HepG2 (cell line): ENCODE measurements around the gene TAF1C. TPM values are rescaled to one million over a fixed set of nuclear protein-coding genes. Genes with fewer than 3 reads are reported as not detected.

Experiments used
- ATAC-seq: fragments of 200-7000 bp; cut with Tn5 transposase; 3 replicates; pipeline ENCODE4 v1.9.1; 2020; ENCODE audit warnings: mild to moderate bottlenecking, moderate library complexity
- BruUV-seq: library from RNA; stranded (reverse); fragments of 400-500 nt; replicated peaks from 2 replicates; lab custom pipeline; 2021; lab: Mats Ljungman, UMichigan
- CTCF ChIA-PET: fragments of 300-600 bp; formaldehyde crosslinking; extraction: SDS; loops from one replicate; lab custom pipeline; 2021; ENCODE audit warnings: low total read pairs, inconsistent platforms, low intra/inter-chr PET ratio; lab: Yijun Ruan, JAX
- POLR2A ChIA-PET: fragments of 350-600 bp; sonication (Branson Sonifier 250); formaldehyde crosslinking; loops from one replicate; lab custom pipeline; 2020; ENCODE audit warnings: antibody characterized with exemption, inconsistent platforms; lab: Yijun Ruan, JAX
- DNase-seq: peaks from one replicate; pipeline ENCODE4 v3.0.0-alpha.2; 2015; ENCODE audit warnings: low spot score
- FAIRE-seq: peaks from 3 replicates; lab custom pipeline; 2011; peaks lifted over from hg19 to GRCh38; lab: Jason Lieb, UNC
- H2AFZ ChIP-seq: one replicate; pipeline ENCODE4 v1.6.1; 2011; ENCODE audit warnings: low read length, inconsistent platforms
- H3K27ac ChIP-seq: fragments of 300-600 bp; 3 replicates; pipeline ENCODE4 v1.8.0; 2011; ENCODE audit warnings: mixed run types, mild to moderate bottlenecking, mixed read lengths, low read length, inconsistent platforms; ENCODE audit not compliant: insufficient read depth; ENCODE audit errors: extremely low read length
- H3K27me3 ChIP-seq, 2 experiments: fragments of 200-600 bp in 1 of 2; 2 replicates in 1 of 2; 3 replicates in 1 of 2; pipeline versions ENCODE4 v1.6.0 to v1.8.0; 2011; ENCODE audit warnings: low read length in 2 of 2, mild to moderate bottlenecking in 2 of 2, moderate library complexity in 2 of 2, inconsistent platforms in 1 of 2; ENCODE audit not compliant: insufficient read depth in 2 of 2, control insufficient read depth in 1 of 2
- H3K36me3 ChIP-seq, 2 experiments: fragments of 200-600 bp in 1 of 2; replicated peaks in 1 of 2; 2 replicates in 1 of 2; 3 replicates in 1 of 2; pipeline versions ENCODE4 v1.5.1 to v1.8.0; 2011; ENCODE audit warnings: low read length in 2 of 2, inconsistent platforms in 1 of 2; ENCODE audit not compliant: insufficient read depth in 2 of 2, control insufficient read depth in 1 of 2
- H3K4me1 ChIP-seq: 2 replicates; pipeline ENCODE4 v1.5.1; 2012; ENCODE audit warnings: low read length, inconsistent platforms; ENCODE audit not compliant: insufficient read depth
- H3K4me2 ChIP-seq: 2 replicates; pipeline ENCODE4 v1.6.0; 2011; ENCODE audit warnings: low read depth, low read length, inconsistent platforms
- H3K4me3 ChIP-seq, 3 experiments: fragments of 200-600 bp in 1 of 3; sonication (generic), shearing (Covaris generic) in 1 of 3; replicated peaks in 1 of 3; 2 replicates each; pipeline ENCODE4 v1.5.1; 2011 to 2016; ENCODE audit warnings: low read length in 3 of 3, inconsistent platforms in 2 of 3, low read depth in 2 of 3, mild to moderate bottlenecking in 2 of 3, control low read depth in 1 of 3, mixed read lengths in 1 of 3; ENCODE audit not compliant: insufficient read depth in 1 of 3
- H3K79me2 ChIP-seq: one replicate; pipeline ENCODE4 v1.6.1; 2011; ENCODE audit warnings: low read length, inconsistent platforms; ENCODE audit not compliant: insufficient read depth
- H3K9ac ChIP-seq: 2 replicates; pipeline ENCODE4 v1.6.0; 2011; ENCODE audit warnings: mild to moderate bottlenecking, low read depth, low read length, inconsistent platforms; ENCODE audit not compliant: insufficient read depth
- H3K9me3 ChIP-seq: 2 replicates; pipeline ENCODE4 v1.5.1; 2012; ENCODE audit warnings: mild to moderate bottlenecking, low read length
- H4K20me1 ChIP-seq: 2 replicates; pipeline ENCODE4 v1.6.0; 2011; ENCODE audit warnings: inconsistent platforms, mild to moderate bottlenecking, low read length, moderate library complexity; ENCODE audit not compliant: insufficient read depth
- ATF3 ChIP-seq: sonication (generic); formaldehyde crosslinking; IDR thresholded peaks from 2 replicates; pipeline ENCODE4 v1.4.0; 2020; ENCODE audit warnings: missing genetic modification reagents
- HNRNPK ChIP-seq: fragments of 200-400 bp; formaldehyde crosslinking; IDR thresholded peaks from 2 replicates; pipeline ENCODE4 v1.6.1; 2018; ENCODE audit warnings: low read length, low read depth, moderate library complexity, mild to moderate bottlenecking; ENCODE audit not compliant: poor library complexity, severe bottlenecking
- KLF9 ChIP-seq: IDR thresholded peaks from 2 replicates; pipeline ENCODE4 v1.6.1; 2016; ENCODE audit warnings: low read depth
- PCBP1 ChIP-seq: fragments of 200-400 bp; formaldehyde crosslinking; IDR thresholded peaks from 2 replicates; pipeline ENCODE4 v1.6.1; 2017; ENCODE audit warnings: mild to moderate bottlenecking, low read depth, low read length, borderline replicate concordance
- PCBP2 ChIP-seq: fragments of 200-400 bp; formaldehyde crosslinking; optimal IDR thresholded peaks from 2 replicates; pipeline ENCODE3; 2018; ENCODE audit warnings: low read length, low read depth; ENCODE audit not compliant: poor library complexity, severe bottlenecking
- PITX1 ChIP-seq: sonication (generic); formaldehyde crosslinking; IDR thresholded peaks from 2 replicates; pipeline ENCODE4 v1.5.1; 2020; ENCODE audit warnings: mild to moderate bottlenecking, missing genetic modification reagents
- POGK ChIP-seq: sonication (generic); formaldehyde crosslinking; conservative IDR thresholded peaks from 2 replicates; pipeline ENCODE4 v1.8.0; 2022; ENCODE audit warnings: mild to moderate bottlenecking, moderate library complexity, missing genetic modification reagents
- ZNF362 ChIP-seq: sonication (generic); formaldehyde crosslinking; IDR thresholded peaks from 2 replicates; pipeline ENCODE4 v1.4.0; 2020; ENCODE audit warnings: missing genetic modification reagents, mild to moderate bottlenecking, borderline replicate concordance
- WGBS: methylation state at CpG from one replicate; pipeline ENCODE4 v1.1.6; 2017; ENCODE audit warnings: low lambda C conversion rate; 5-methylcytosine and 5-hydroxymethylcytosine counted together
- in situ Hi-C: cut with HindIII; loops from 2 replicates; pipeline ENCODE4 v1.10.0; 2017; ENCODE audit warnings: low pct_unique_long_range_greater_than_20kb; ENCODE audit not compliant: extremely low pct_ligation_motif_present
- intact Hi-C: fragments of 100-400 bp; cut with micrococcal nuclease; formaldehyde crosslinking; loops from one replicate; pipeline ENCODE4 v1.10.0; 2022; ENCODE audit not compliant: unreplicated experiment
- polyA plus RNA-seq, 8 experiments: library from polyadenylated mRNA; depleted of rRNA in 3 of 8; stranded (reverse) in 7 of 8; unstranded in 1 of 8; fragments of >200 nt; fragmentation: Illumina TruSeq in 4 of 8; extraction: Trizol in 4 of 8; gene quantifications; 2 replicates each; pipeline versions ENCODE4 v1.2.1 to v1.2.3, GENCODE V29; 2011 to 2016; ENCODE audit warnings: low read depth in 4 of 8, missing spikeins in 1 of 8, mixed read lengths in 1 of 8; ENCODE audit not compliant: insufficient read depth in 1 of 8
- total RNA-seq, 5 experiments: library from RNA; depleted of rRNA; stranded (reverse); fragments of >200 nt; fragmentation: Illumina TruSeq; extraction: Trizol; gene quantifications; 2 replicates each; pipeline ENCODE4 v1.2.3, GENCODE V29; 2016; ENCODE audit warnings: low read depth in 1 of 5

The TAF1C gene
- total and polyA plus RNA-seq, 2 of the 13 experiments (the other 11 are each of a cell fraction or from before 2014, with no cell fraction given): 15.6 to 20.8 TPM

- Histone ChIP-seq H2AFZ (no peak overlapping the region), H3K27ac (no peak overlapping the region), H3K79me2 (peaks cover 40% of the 10 kb centered on the region), H3K9ac (peak overlapping the region; percentile 77), H3K4me3 (peak overlapping the region; percentile 90 to 100 (median 92)), H3K27me3 (peaks cover 2 to 10% of the 10 kb centered on the region in 2 experiments), H3K9me3 (no peaks in the 10 kb centered on the region), H3K4me1 (peaks cover 52% of the 10 kb centered on the region), H4K20me1 (peaks cover 3% of the 10 kb centered on the region; the same call in 1 of the 2 replicates)
- POLR2A ChIA-PET: interaction anchor here (1.0 kb wide), 1 partner anchor 27 kb away, joined by 7 read pairs; the partner anchor contains the start of gene MBTPS1
- 38% methylated on average over 13 of the region's 13 CpGs for WGBS
- no peak for ATAC-seq
- CTCF ChIA-PET: interaction anchor here (1.8 kb wide), 1 partner anchor 31 kb away, joined by 6 read pairs; no protein-coding TSS in a partner anchor
- no peak for FAIRE-seq
- in situ Hi-C loops (no loop called here), intact Hi-C loops (loop anchor here (1.0 to 2.0 kb wide), 2 partner anchors 31 to 44 kb away; partner anchors contain the start of gene TAF1C)
- DNase-seq: no peak
- TF ChIP-seq PCBP1: 0 out of 2 replicates have a peak, but pooled peaks have one; percentile 54
- TF ChIP-seq PCBP2: peak; percentile 58
- no peak for TF ChIP-seq ATF3 (CRISPR knock-in tag)
- TF ChIP-seq HNRNPK: peak; percentile 64
- peak; percentile 74; the same call in 1 of the 2 replicates for TF ChIP-seq ZNF362 (CRISPR knock-in tag)
- no peak for TF ChIP-seq KLF9 (CRISPR knock-in tag)
- 0 out of 2 replicates have a peak, but pooled peaks have one; percentile 5 for TF ChIP-seq PITX1
- 0 out of 2 replicates have a peak, but pooled peaks have one; percentile 1 for TF ChIP-seq POGK
- TF ChIP-seq, all 625 proteins: peak for 6
- BruUV-seq: no TSS peak
- Histone ChIP-seq H3K36me3 (no peaks in the 10 kb centered on the region), H3K4me2 (peak overlapping the region; percentile 97)
Observed at GRCh38 chr16:84143784-84144199, 43.1 kb downstream of the TAF1C start.
